ENCODE measurements around the gene ARL14.

The ARL14 gene

GRCh38 chr3:160676547-160677303 lies at the start of gene ARL14:
Gene ARL14, plus strand, starts transcription at chr3:160677160. Its CDS starts 187 bp downstream, at chr3:160677347.
- no peak for DNase-seq

- no peak for DNase-seq
Measured at GRCh38 chr3:160629491-160629890, 47.5 kb upstream of the ARL14 start.

- no peak for DNase-seq
Measured at GRCh38 chr3:160633361-160634083, 43.4 kb upstream of the ARL14 start.

GRCh38 chr3:160635213-160635612 lies 41.7 kb upstream of the ARL14 start:
- no peak for DNase-seq

- no peak for DNase-seq
Measured at GRCh38 chr3:160637086-160637485, 39.9 kb upstream of the ARL14 start.

GRCh38 chr3:160638184-160638583 lies 38.8 kb upstream of the ARL14 start:
- DNase-seq, result no peak

GRCh38 chr3:160641665-160642309 lies 35.2 kb upstream of the ARL14 start:
- DNase-seq, result no peak

- no peak for DNase-seq
Measured at GRCh38 chr3:160643994-160644393, 33.0 kb upstream of the ARL14 start.

- no peak for DNase-seq
Measured at GRCh38 chr3:160644491-160644890, 32.5 kb upstream of the ARL14 start.

GRCh38 chr3:160648701-160649100 lies 28.3 kb upstream of the ARL14 start:
- no peak for DNase-seq

- no peak for DNase-seq
Measured at GRCh38 chr3:160649596-160649995, 27.4 kb upstream of the ARL14 start.

GRCh38 chr3:160653512-160653911 lies 23.4 kb upstream of the ARL14 start:
- no peak for DNase-seq

GRCh38 chr3:160660902-160661301 lies 16.1 kb upstream of the ARL14 start:
- DNase-seq, result no peak

- no peak for DNase-seq
Measured at GRCh38 chr3:160661660-160662059, 15.3 kb upstream of the ARL14 start.

- no peak for DNase-seq
Measured at GRCh38 chr3:160665231-160665630, 11.7 kb upstream of the ARL14 start.

- DNase-seq, result no peak
Measured at GRCh38 chr3:160665784-160666526, 11.0 kb upstream of the ARL14 start.

GRCh38 chr3:160667452-160667851 lies 9.5 kb upstream of the ARL14 start:
- no peak for DNase-seq

GRCh38 chr3:160668454-160668853 lies 8.5 kb upstream of the ARL14 start:
- DNase-seq, result no peak

GRCh38 chr3:160671231-160671630 lies 5.7 kb upstream of the ARL14 start:
- no peak for DNase-seq

- no peak for DNase-seq
Measured at GRCh38 chr3:160671995-160672394, 5.0 kb upstream of the ARL14 start.

- DNase-seq, result no peak
Measured at GRCh38 chr3:160673188-160673587, 3.8 kb upstream of the ARL14 start.

- no peak for DNase-seq
Measured at GRCh38 chr3:160675566-160676124, 1.3 kb upstream of the ARL14 start.

- DNase-seq, result no peak
Measured at GRCh38 chr3:160677459-160677881, 510 bp downstream of the ARL14 start.
